Calu3 (cell line): ENCODE measurements around the gene ACP7. TPM values are rescaled to one million over a fixed set of nuclear protein-coding genes. Genes with fewer than 3 reads are reported as not detected.
A peak's percentile ranks its signal among the peaks of the same experiment; 100 is the strongest.

Experiments used
- BruUV-seq: library from RNA; stranded (reverse); fragments of 400-500 nt; replicated peaks from 2 replicates; lab custom pipeline; 2021; lab: Mats Ljungman, UMichigan
- CTCF ChIA-PET: fragments of 300-600 bp; sonication (Branson Sonifier 250); formaldehyde crosslinking; loops from one replicate; lab custom pipeline; 2022; ENCODE audit warnings: antibody characterized with exemption; lab: Charles Lee
- DNase-seq: peaks from one replicate; pipeline ENCODE4 v3.0.0; 2022
- H3K27ac Mint-ChIP-seq: one replicate; pipeline ENCODE4 v1.8.0; 2022; ENCODE audit warnings: mixed read lengths; ENCODE audit not compliant: unreplicated experiment
- H3K27me3 Mint-ChIP-seq: one replicate; pipeline ENCODE4 v1.8.0; 2022; ENCODE audit warnings: mixed read lengths; ENCODE audit not compliant: unreplicated experiment
- H3K36me3 Mint-ChIP-seq: one replicate; pipeline ENCODE4 v1.8.0; 2022; ENCODE audit warnings: mild to moderate bottlenecking, moderate library complexity, mixed read lengths; ENCODE audit not compliant: insufficient read depth, unreplicated experiment
- H3K4me1 Mint-ChIP-seq: one replicate; pipeline ENCODE4 v1.8.0; 2022; ENCODE audit warnings: mild to moderate bottlenecking, low read depth, mixed read lengths; ENCODE audit not compliant: unreplicated experiment
- H3K4me3 Mint-ChIP-seq: one replicate; pipeline ENCODE4 v1.8.0; 2022; ENCODE audit warnings: mild to moderate bottlenecking, low read depth, moderate library complexity, mixed read lengths; ENCODE audit not compliant: unreplicated experiment
- H3K9me3 Mint-ChIP-seq: one replicate; pipeline ENCODE4 v1.8.0; 2022; ENCODE audit warnings: low read depth, mixed read lengths; ENCODE audit not compliant: unreplicated experiment
- CTCF ChIP-seq: fragments of 200-600 bp; IDR thresholded peaks from one replicate; pipeline ENCODE4 v1.8.0; 2022; ENCODE audit warnings: antibody characterized with exemption; ENCODE audit not compliant: unreplicated experiment
- intact Hi-C: fragments of 100-400 bp; cut with micrococcal nuclease; formaldehyde crosslinking; loops from one replicate; pipeline ENCODE4 v1.10.0; 2022; ENCODE audit not compliant: unreplicated experiment
- total RNA-seq: library from RNA; stranded (reverse); gene quantifications from 2 replicates; pipeline ENCODE4 v1.2.3, GENCODE V29; 2022

ACP7 gene
- total RNA-seq, 1 experiment from 2014 or later = 9.5 TPM

- Mint-ChIP-seq H3K9me3 (no peaks in the 10 kb centered on the region), H3K27ac (no peak overlapping the region), H3K4me3 (peak overlapping the region; percentile 4), H3K4me1 (peaks cover 72% of the 10 kb centered on the region), H3K27me3 (no peaks in the 10 kb centered on the region), H3K36me3 (peaks cover 19% of the 10 kb centered on the region)
- DNase-seq = no peak
- no peak for TF ChIP-seq CTCF
- CTCF ChIA-PET = no interaction called here
- BruUV-seq = no TSS peak
- intact Hi-C loops = no loop called here
Observed at GRCh38 chr19:39135701-39136100, 51.5 kb downstream of the ACP7 start.

- no peaks in the 10 kb centered on the region for H3K27me3 Mint-ChIP-seq
- BruUV-seq = no TSS peak
- H3K4me3 Mint-ChIP-seq = peak overlapping the region; percentile 4
- intact Hi-C loops = no loop called here
- peak overlapping the region; percentile 12 for H3K27ac Mint-ChIP-seq
- no peak for TF ChIP-seq CTCF
- peaks cover 71% of the 10 kb centered on the region for H3K4me1 Mint-ChIP-seq
- DNase-seq = no peak
- H3K36me3 Mint-ChIP-seq = peaks cover 19% of the 10 kb centered on the region
- H3K9me3 Mint-ChIP-seq = no peaks in the 10 kb centered on the region
- CTCF ChIA-PET = interaction anchor here (1.2 kb wide), 1 partner anchor 20 kb away, joined by 4 read pairs; no protein-coding TSS in a partner anchor
Observed at GRCh38 chr19:39136225-39136940, 52.2 kb downstream of the ACP7 start.

- TF ChIP-seq CTCF = no peak
- no peaks in the 10 kb centered on the region for H3K9me3 Mint-ChIP-seq
- CTCF ChIA-PET = interaction anchor here (1.2 kb wide), 1 partner anchor 19 kb away, joined by 4 read pairs; no protein-coding TSS in a partner anchor
- H3K36me3 Mint-ChIP-seq = peaks cover 16% of the 10 kb centered on the region
- no TSS peak for BruUV-seq
- peak overlapping the region; percentile 12 for H3K27ac Mint-ChIP-seq
- H3K4me3 Mint-ChIP-seq = no peak overlapping the region
- no peaks in the 10 kb centered on the region for H3K27me3 Mint-ChIP-seq
- peaks cover 65% of the 10 kb centered on the region for H3K4me1 Mint-ChIP-seq
- intact Hi-C loops = no loop called here
- no peak for DNase-seq
Observed at GRCh38 chr19:39137131-39137530, 53.0 kb downstream of the ACP7 start.

GRCh38 chr19:39138221-39139211 is 54.3 kb downstream of the ACP7 start:
- H3K4me3 Mint-ChIP-seq = no peak overlapping the region
- CTCF ChIA-PET = interaction anchor here (0.5 kb wide), 1 partner anchor 18 kb away, joined by 6 read pairs; no protein-coding TSS in a partner anchor
- H3K4me1 Mint-ChIP-seq = peaks cover 66% of the 10 kb centered on the region
- TF ChIP-seq CTCF = no peak
- DNase-seq = no peak
- H3K36me3 Mint-ChIP-seq = peaks cover 12% of the 10 kb centered on the region
- BruUV-seq = no TSS peak
- H3K27me3 Mint-ChIP-seq = no peaks in the 10 kb centered on the region
- no peaks in the 10 kb centered on the region for H3K9me3 Mint-ChIP-seq
- intact Hi-C loops = no loop called here
- no peak overlapping the region for H3K27ac Mint-ChIP-seq
